RPMI7951 (cell line): ENCODE measurements around the gene EIF4A3. TPM values are rescaled to one million over a fixed set of nuclear protein-coding genes. Genes with fewer than 3 reads are reported as not detected.

Experiments used
- total RNA-seq: library from RNA; depleted of rRNA; stranded (reverse); fragments of >200 nt; shearing (Covaris generic); gene quantifications from 2 replicates; pipeline ENCODE4 v1.2.3, GENCODE V29; 2014; rRNA removed

The EIF4A3 gene
- total RNA-seq, 1 experiment from 2014 or later = 99.4 TPM

Other genes starting within 250 kb of the EIF4A3 start
- gene TBC1D16, start 111.3 kb downstream of the EIF4A3 start, total RNA-seq = 8.9 and 10.7 TPM in 2 replicates
- gene CCDC40, start 110.5 kb downstream of the EIF4A3 start, total RNA-seq = 1.3 and 1.6 TPM in 2 replicates
- gene GAA, start 45.5 kb downstream of the EIF4A3 start, total RNA-seq = 10.3 and 11.7 TPM in 2 replicates
- gene CARD14, start 22.9 kb upstream of the EIF4A3 start, total RNA-seq = 0.20 TPM in 1 of 2 replicates, not detected in the other
- 6.4 and 7.4 TPM in 2 replicates for gene SGSH, start 73.2 kb upstream of the EIF4A3 start, total RNA-seq
- gene SLC26A11, start 73.3 kb upstream of the EIF4A3 start, total RNA-seq = 2.0 and 2.2 TPM in 2 replicates
- 23.5 and 23.8 TPM in 2 replicates for gene RNF213, start 113.7 kb upstream of the EIF4A3 start, total RNA-seq